Measurements from ENCODE around the gene TXN.

DNA sequence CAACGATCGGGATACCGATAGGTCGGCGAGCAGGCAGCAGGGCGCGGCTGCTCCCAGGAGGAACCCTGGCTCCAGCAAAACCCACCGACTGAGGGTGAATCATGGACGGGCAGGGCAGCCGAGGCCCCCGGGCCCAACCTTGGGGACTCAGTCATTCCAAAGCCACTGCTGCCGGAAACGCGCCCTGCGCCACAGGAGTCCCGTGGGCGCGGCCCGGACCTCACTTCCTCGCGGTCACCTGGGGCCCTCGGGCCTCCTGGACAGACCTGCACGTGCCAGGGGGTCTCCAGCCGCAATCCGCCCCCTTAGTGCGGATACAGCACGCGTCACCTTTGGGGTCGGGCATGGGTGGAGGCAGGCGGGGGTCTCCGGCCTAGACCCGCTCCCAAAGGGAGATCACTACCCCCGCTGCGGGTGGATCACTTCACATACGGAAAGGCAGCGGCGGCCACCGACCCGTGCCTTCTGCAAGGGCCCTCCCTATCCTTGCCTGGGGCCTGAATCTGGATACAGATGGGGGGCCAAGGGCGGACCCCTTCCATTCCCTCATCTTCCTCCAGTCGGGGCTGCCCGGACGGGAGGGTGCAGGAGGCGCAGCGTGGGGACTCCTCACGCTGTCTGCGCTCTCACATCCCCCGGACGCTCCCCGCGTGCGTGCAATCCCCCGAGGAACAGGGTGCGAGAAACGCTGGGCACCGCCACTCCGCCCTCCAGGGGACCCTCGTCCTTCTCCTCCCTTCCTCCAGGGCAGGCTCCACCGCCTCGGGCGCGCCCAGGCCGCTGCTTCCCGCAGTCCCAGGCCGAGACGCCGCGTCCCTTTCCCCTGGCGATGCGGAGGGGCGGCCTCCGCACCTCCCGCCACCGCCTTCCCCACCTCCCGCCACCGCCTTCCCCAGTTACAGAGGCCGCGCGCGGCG lies 586 bp downstream of the TXN start:
- TF ChIP-seq POLR2A (IDR thresholded peaks at IDR 0.05) = peak in 1 of 2 donors; percentile 21
- TF ChIP-seq, protein P1, sequence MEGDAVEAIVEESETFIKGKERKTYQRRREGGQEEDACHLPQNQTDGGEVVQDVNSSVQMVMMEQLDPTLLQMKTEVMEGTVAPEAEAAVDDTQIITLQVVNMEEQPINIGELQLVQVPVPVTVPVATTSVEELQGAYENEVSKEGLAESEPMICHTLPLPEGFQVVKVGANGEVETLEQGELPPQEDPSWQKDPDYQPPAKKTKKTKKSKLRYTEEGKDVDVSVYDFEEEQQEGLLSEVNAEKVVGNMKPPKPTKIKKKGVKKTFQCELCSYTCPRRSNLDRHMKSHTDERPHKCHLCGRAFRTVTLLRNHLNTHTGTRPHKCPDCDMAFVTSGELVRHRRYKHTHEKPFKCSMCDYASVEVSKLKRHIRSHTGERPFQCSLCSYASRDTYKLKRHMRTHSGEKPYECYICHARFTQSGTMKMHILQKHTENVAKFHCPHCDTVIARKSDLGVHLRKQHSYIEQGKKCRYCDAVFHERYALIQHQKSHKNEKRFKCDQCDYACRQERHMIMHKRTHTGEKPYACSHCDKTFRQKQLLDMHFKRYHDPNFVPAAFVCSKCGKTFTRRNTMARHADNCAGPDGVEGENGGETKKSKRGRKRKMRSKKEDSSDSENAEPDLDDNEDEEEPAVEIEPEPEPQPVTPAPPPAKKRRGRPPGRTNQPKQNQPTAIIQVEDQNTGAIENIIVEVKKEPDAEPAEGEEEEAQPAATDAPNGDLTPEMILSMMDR (IDR thresholded peaks at IDR 0.05) = no peak
